ENCODE measurements around the gene ACRV1. TPM values are rescaled to one million over a fixed set of nuclear protein-coding genes. Genes with fewer than 3 reads are reported as not detected.

Gene ACRV1
- total and polyA plus RNA-seq, 2 experiments from 2014 or later: 0.65 TPM; not detected in 1

- TF ChIP-seq JUNB (IDR thresholded peaks at IDR 0.05; ENCODE audit: unreplicated experiment): no peak
- TF ChIP-seq CREB1 (CRISPR knock-in tag; IDR thresholded peaks at IDR 0.05; ENCODE audit: low read depth): no peak
- TF ChIP-seq ZNF114 (CRISPR knock-in tag; IDR thresholded peaks at IDR 0.05): no peak
- no peak for TF ChIP-seq ZNF331 (CRISPR knock-in tag; IDR thresholded peaks at IDR 0.05; ENCODE audit: low read depth)
- no peak for TF ChIP-seq ETS1 (IDR thresholded peaks at IDR 0.05)
- no peak for TF ChIP-seq CTCF (conservative IDR thresholded peaks at IDR 0.05; ENCODE audit: low read depth in 2 of 2)
- no peak for TF ChIP-seq EZH2phosphoT487 (IDR thresholded peaks at IDR 0.05; ENCODE audit: unreplicated experiment)
- TF ChIP-seq EZH2 (IDR thresholded peaks at IDR 0.05; ENCODE audit: low read depth, unreplicated experiment): no peak
- no peak for TF ChIP-seq NANOG (IDR thresholded peaks at IDR 0.05; ENCODE audit: borderline replicate concordance)
- TF ChIP-seq REST (IDR thresholded peaks at IDR 0.05; ENCODE audit: unreplicated experiment): no peak
Observed at GRCh38 chr11:125689274-125689859, 8.7 kb upstream of the ACRV1 start (continued).

- Mint-ChIP-seq H3K4me1 (peaks cover 20% of the 10 kb centered on the region), H3K27me3 (ENCODE audit: insufficient read depth, low read depth, poor library complexity) (peaks cover 3% of the 10 kb centered on the region), H3K9me3 (peaks cover 14% of the 10 kb centered on the region), H3K36me3 (ENCODE audit: low read depth) (peaks cover 41% of the 10 kb centered on the region), H3K4me3 (no peak overlapping the region), H3K27ac (no peak overlapping the region)
- Histone ChIP-seq H3K27me3 (ENCODE audit: insufficient read depth) (no peaks in the 10 kb centered on the region), H3K4me2 (no peak overlapping the region), H3K27ac (ENCODE audit: low read depth) (no peak overlapping the region), H3K4me3 (no peak overlapping the region), H2AFZ (no peak overlapping the region), H3F3A (replicated peaks; ENCODE audit: low read depth) (no peaks in the 10 kb centered on the region), H3K9me2 (ENCODE audit: insufficient read depth) (0 out of 2 replicates have a peak, but pooled peaks cover 3% of the 10 kb centered on the region), H3K4me1 (ENCODE audit: insufficient read depth) (peaks cover 4% of the 10 kb centered on the region), H3K79me2 (replicated peaks; ENCODE audit: insufficient read depth) (no peaks in the 10 kb centered on the region), H3K36me3 (ENCODE audit: insufficient read depth) (no peaks in the 10 kb centered on the region; the same call in 1 of the 2 replicates), H4K20me1 (replicated peaks; ENCODE audit: insufficient read depth) (no peaks in the 10 kb centered on the region)
- TF ChIP-seq EZH2phosphoT487 (IDR thresholded peaks at IDR 0.05; ENCODE audit: unreplicated experiment): no peak
- TF ChIP-seq ZNF114 (CRISPR knock-in tag; IDR thresholded peaks at IDR 0.05): no peak
- DNase-seq (ENCODE audit: low spot score): no peak
- ATAC-seq: peak; percentile 36; the same call in 1 of the 3 replicates
Observed at GRCh38 chr11:125688632-125689031, 8.0 kb upstream of the ACRV1 start.
